HEK293T (cell line): ENCODE data around the gene BEGAIN.

Experiments used
- ARNT ChIP-seq: fragments of 450-650 bp; IDR thresholded peaks from 2 replicates; pipeline ENCODE4 v1.6.1; 2017; ENCODE audit warnings: mild to moderate bottlenecking
- FOXK2 ChIP-seq: fragments of 450-650 bp; IDR thresholded peaks from 2 replicates; pipeline ENCODE4 v1.6.1; 2016; ENCODE audit warnings: mild to moderate bottlenecking
- FOXM1 ChIP-seq: fragments of 450-650 bp; IDR thresholded peaks from 2 replicates; pipeline ENCODE4 v1.6.1; 2017; ENCODE audit warnings: mild to moderate bottlenecking, borderline replicate concordance
- NFRKB ChIP-seq: fragments of 450-650 bp; IDR thresholded peaks from 2 replicates; pipeline ENCODE4 v1.6.1; 2016; ENCODE audit warnings: mild to moderate bottlenecking, moderate library complexity
- SP1 ChIP-seq: fragments of 450-650 bp; IDR thresholded peaks from 2 replicates; pipeline ENCODE4 v1.6.1; 2017
- TARDBP ChIP-seq: fragments of 450-650 bp; IDR thresholded peaks from 2 replicates; pipeline ENCODE4 v1.6.1; 2016

- no peak for TF ChIP-seq ARNT
- no peak for TF ChIP-seq FOXM1
- no peak for TF ChIP-seq NFRKB
- no peak for TF ChIP-seq FOXK2
- no peak for TF ChIP-seq SP1
- no peak for TF ChIP-seq TARDBP
These were observed 42.6 kb downstream of the BEGAIN start for GRCh38 chr14:100544506-100545141.
